C4-2B (cell line): ENCODE data around the gene KLRF2.

Experiments used
- CTCF ChIP-seq: fragments of 450-650 bp; conservative IDR thresholded peaks from 2 replicates; pipeline ENCODE4 v1.5.1; 2017; ENCODE audit warnings: mild to moderate bottlenecking
- ZFX ChIP-seq: fragments of 450-650 bp; IDR thresholded peaks from 2 replicates; pipeline ENCODE4 v1.6.1; 2017

- TF ChIP-seq CTCF (no peak), ZFX (no peak)
Measured at GRCh38 chr12:9870286-9870866, 10.9 kb upstream of the KLRF2 start.
